Activated B cell treated with CpG ODN at 0.5 μM for 24 hours (primary cell): ENCODE data around the gene TRAF3IP1. TPM values are rescaled to one million over a fixed set of nuclear protein-coding genes. Genes with fewer than 3 reads are reported as not detected.

Source experiments
- ATAC-seq: fragments of 200-7000 bp; cut with Tn5 transposase; one replicate; pipeline ENCODE4 v1.10.0; 2021; ENCODE audit warnings: low read depth, mild to moderate bottlenecking, moderate library complexity
- CTCF ChIA-PET: fragments of 350-600 bp; sonication (Branson Sonifier 250); formaldehyde crosslinking; loops from one replicate; lab custom pipeline; 2021; ENCODE audit warnings: antibody characterized with exemption; lab: Charles Lee
- POLR2A ChIA-PET: fragments of 350-600 bp; sonication (Branson Sonifier 250); formaldehyde crosslinking; loops from one replicate; lab custom pipeline; 2021; ENCODE audit warnings: antibody characterized with exemption; lab: Charles Lee
- DNase-seq: peaks from one replicate; pipeline ENCODE4 v3.0.0; 2022
- H3K27ac Mint-ChIP-seq: one replicate; pipeline ENCODE4 v1.8.0; 2020; ENCODE audit warnings: mixed read lengths
- H3K27me3 Mint-ChIP-seq: one replicate; pipeline ENCODE4 v1.8.0; 2021; ENCODE audit warnings: mixed read lengths
- H3K36me3 Mint-ChIP-seq: one replicate; pipeline ENCODE4 v1.8.0; 2021; ENCODE audit warnings: low read depth, mixed read lengths
- H3K4me1 Mint-ChIP-seq: one replicate; pipeline ENCODE4 v1.8.0; 2021; ENCODE audit warnings: mixed read lengths
- H3K4me3 Mint-ChIP-seq: one replicate; pipeline ENCODE4 v1.8.0; 2020; ENCODE audit warnings: mild to moderate bottlenecking, mixed read lengths
- H3K9me3 Mint-ChIP-seq: one replicate; pipeline ENCODE4 v1.8.0; 2020; ENCODE audit warnings: mixed read lengths
- CTCF ChIP-seq: fragments of 200-600 bp; IDR thresholded peaks from one replicate; pipeline ENCODE4 v1.8.0; 2022; ENCODE audit warnings: antibody characterized with exemption, mild to moderate bottlenecking
- intact Hi-C: fragments of 100-400 bp; cut with micrococcal nuclease; formaldehyde crosslinking; loops from one replicate; pipeline ENCODE4 v1.15.1; 2024
- total RNA-seq: library from RNA; stranded (reverse); gene quantifications from 2 replicates; pipeline ENCODE4 v1.2.3, GENCODE V29; 2022

Gene TRAF3IP1
- total RNA-seq, 1 donor from 2014 or later = 9.9 TPM

DNA sequence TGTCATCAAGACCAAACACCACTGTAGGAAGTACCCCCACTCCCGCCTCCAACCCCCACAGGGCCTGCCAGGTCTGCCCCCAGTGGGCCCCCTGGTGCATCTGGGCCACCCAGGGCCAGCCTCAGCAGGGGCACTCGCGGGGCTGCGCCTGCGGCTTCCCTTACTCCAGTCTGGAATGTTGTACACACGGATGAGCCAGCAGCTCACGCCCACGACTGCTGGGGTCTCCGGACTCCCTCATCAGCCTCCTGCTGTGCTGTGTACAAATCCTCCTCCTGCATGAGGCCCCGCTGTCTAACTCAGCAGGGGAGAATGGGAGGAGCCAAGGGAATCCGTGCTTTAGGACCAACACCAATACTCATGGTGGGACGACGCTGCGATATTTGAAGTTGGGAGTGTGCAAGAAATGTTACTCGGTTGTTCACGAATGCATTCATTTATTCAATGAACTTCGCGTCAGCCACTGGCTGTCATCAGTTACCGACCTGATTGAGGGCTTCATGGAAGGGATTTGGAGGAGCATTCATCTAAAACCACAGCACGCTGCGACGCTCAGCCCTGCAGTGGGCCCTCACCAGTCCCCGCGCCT, 105.8 kb downstream of the TRAF3IP1 start:
- Mint-ChIP-seq H3K9me3 (no peaks in the 10 kb centered on the region), H3K4me1 (peaks cover 36% of the 10 kb centered on the region), H3K36me3 (peaks cover 19% of the 10 kb centered on the region), H3K27me3 (no peaks in the 10 kb centered on the region), H3K4me3 (peak overlapping the region; percentile 92), H3K27ac (peak overlapping the region; percentile 94)
- no peak for TF ChIP-seq CTCF
- intact Hi-C loops = loop anchor here (1.0 to 10.0 kb wide), 5 partner anchors 55 to 1341 kb away; partner anchors contain the start of genes COPS8, HDAC4, PER2 and UBE2F
- CTCF ChIA-PET = no interaction called here
- DNase-seq (no peak), ATAC-seq (peak; percentile 4)
- POLR2A ChIA-PET = no interaction called here

GRCh38 chr2:238426568-238427434, 106.5 kb downstream of the TRAF3IP1 start, which contains the start of gene ASB1:
TSS of gene ASB1 (plus strand) at chr2:238426927. CDS start at chr2:238427071, 144 bp downstream.
- POLR2A ChIA-PET = interaction anchor here (0.6 kb wide), 1 partner anchor 17 kb away, joined by 4 read pairs; no protein-coding TSS in a partner anchor
- Mint-ChIP-seq H3K9me3 (no peaks in the 10 kb centered on the region), H3K27me3 (no peaks in the 10 kb centered on the region), H3K4me1 (peaks cover 39% of the 10 kb centered on the region), H3K27ac (peak within 1 kb of the TSS; percentile 94), H3K4me3 (peak within 1 kb of the TSS; percentile 92), H3K36me3 (peaks cover 21% of the 10 kb centered on the region)
- intact Hi-C loops = loop anchor here (1.0 to 10.0 kb wide), 6 partner anchors 56 to 1342 kb away; partner anchors contain the start of genes COPS8, HDAC4, PER2 and TRAF3IP1
- ATAC-seq = peak; percentile 86
- DNase-seq = peak; percentile 84
- CTCF ChIA-PET = no interaction called here
- TF ChIP-seq CTCF = no peak

GRCh38 chr2:238427435-238428162, 107.3 kb downstream of the TRAF3IP1 start:
- no peak for TF ChIP-seq CTCF
- H3K4me1 Mint-ChIP-seq = peaks cover 40% of the 10 kb centered on the region
- ATAC-seq (no peak), DNase-seq (no peak)
- H3K27ac Mint-ChIP-seq = peak overlapping the region; percentile 88
- no peaks in the 10 kb centered on the region for H3K9me3 Mint-ChIP-seq
- ChIA-PET POLR2A (interaction anchor here (0.6 kb wide), 1 partner anchor 16 kb away, joined by 4 read pairs; no protein-coding TSS in a partner anchor), CTCF (interaction anchor here (0.5 kb wide), 1 partner anchor 70 kb away, joined by 3 read pairs; no protein-coding TSS in a partner anchor)
- H3K27me3 Mint-ChIP-seq = no peaks in the 10 kb centered on the region
- peaks cover 24% of the 10 kb centered on the region for H3K36me3 Mint-ChIP-seq
- intact Hi-C loops = loop anchor here (1.0 to 10.0 kb wide), 5 partner anchors 57 to 1343 kb away; partner anchors contain the start of genes COPS8, HDAC4, TRAF3IP1 and UBE2F
- peak overlapping the region; percentile 92 for H3K4me3 Mint-ChIP-seq

- peaks cover 34% of the 10 kb centered on the region for H3K36me3 Mint-ChIP-seq
- H3K4me3 Mint-ChIP-seq = peak overlapping the region; percentile 24
- POLR2A ChIA-PET = no interaction called here
- H3K27me3 Mint-ChIP-seq = no peaks in the 10 kb centered on the region
- DNase-seq = no peak
- CTCF ChIA-PET = no interaction called here
- TF ChIP-seq CTCF = no peak
- intact Hi-C loops = loop anchor here (10.0 kb wide), 2 partner anchors 464 to 1344 kb away; partner anchors contain the start of genes COPS8 and UBE2F
- ATAC-seq = no peak
- H3K4me1 Mint-ChIP-seq = peaks cover 40% of the 10 kb centered on the region
- H3K27ac Mint-ChIP-seq = no peak overlapping the region
- H3K9me3 Mint-ChIP-seq = no peaks in the 10 kb centered on the region
Observed at GRCh38 chr2:238428866-238429265, 108.5 kb downstream of the TRAF3IP1 start.
